Measurements from ENCODE around the gene ARL14EP.

ARL14EP gene

GRCh38 chr11:30329150-30329940 lies 6.4 kb downstream of the ARL14EP start:
- no peak for DNase-seq

- no peak for DNase-seq
These were observed 10.5 kb downstream of the ARL14EP start for GRCh38 chr11:30333405-30333804.

- DNase-seq: no peak
These were observed 19.8 kb downstream of the ARL14EP start for GRCh38 chr11:30342736-30343166.

GRCh38 chr11:30344085-30344484 lies 21.2 kb downstream of the ARL14EP start:
- DNase-seq: no peak

- DNase-seq: no peak
These were observed 22.7 kb downstream of the ARL14EP start for GRCh38 chr11:30345644-30346043.

- no peak for DNase-seq
These were observed 23.3 kb downstream of the ARL14EP start for GRCh38 chr11:30346068-30346688.

- DNase-seq: no peak
These were observed 25.1 kb downstream of the ARL14EP start for GRCh38 chr11:30348035-30348434.

- no peak for DNase-seq
These were observed 27.0 kb downstream of the ARL14EP start for GRCh38 chr11:30349885-30350284.

- no peak for DNase-seq
These were observed 27.5 kb downstream of the ARL14EP start for GRCh38 chr11:30350384-30350783.

- no peak for DNase-seq
These were observed 28.2 kb downstream of the ARL14EP start for GRCh38 chr11:30351061-30351460.

GRCh38 chr11:30356391-30356790 lies 33.5 kb downstream of the ARL14EP start:
- DNase-seq: no peak

GRCh38 chr11:30357872-30358271 lies 35.0 kb downstream of the ARL14EP start:
- DNase-seq: no peak

GRCh38 chr11:30358536-30358935 lies 35.6 kb downstream of the ARL14EP start:
- no peak for DNase-seq

GRCh38 chr11:30360741-30361140 lies 37.8 kb downstream of the ARL14EP start:
- DNase-seq: no peak

- DNase-seq: no peak
These were observed 41.4 kb downstream of the ARL14EP start for GRCh38 chr11:30364139-30364836.

GRCh38 chr11:30364837-30365482 lies 42.1 kb downstream of the ARL14EP start:
- no peak for DNase-seq

GRCh38 chr11:30365793-30366517 lies 43.1 kb downstream of the ARL14EP start:
- no peak for DNase-seq

GRCh38 chr11:30368394-30368793 lies 45.5 kb downstream of the ARL14EP start:
- DNase-seq: no peak

GRCh38 chr11:30370164-30370563 lies 47.3 kb downstream of the ARL14EP start:
- no peak for DNase-seq

- no peak for DNase-seq
These were observed 54.4 kb downstream of the ARL14EP start for GRCh38 chr11:30377347-30377746.

GRCh38 chr11:30380846-30381245 lies 57.9 kb downstream of the ARL14EP start:
- no peak for DNase-seq

GRCh38 chr11:30381879-30382278 lies 59.0 kb downstream of the ARL14EP start:
- no peak for DNase-seq

Data from activated T-cell treated with anti-CD3 and anti-CD28 coated beads for 4 hours (primary cell).